Stimulated activated CD4-positive, alpha-beta T cell treated with anti-CD3 and anti-CD28 coated beads, Interleukin-1b, Interleukin-23, amount 100 ng/mL, for 48 hours (primary cell): Measurements from ENCODE around the gene SLC9A3.
"Not testable (repeated sequence)": the region's sequence is repeated elsewhere in the genome, so short reads cannot be mapped to it uniquely, and the experiment has no call there.

Experiments used
- DNase-seq: peaks from one replicate; pipeline ENCODE4 v3.0.0-alpha.2; 2020

Gene SLC9A3

DNA sequence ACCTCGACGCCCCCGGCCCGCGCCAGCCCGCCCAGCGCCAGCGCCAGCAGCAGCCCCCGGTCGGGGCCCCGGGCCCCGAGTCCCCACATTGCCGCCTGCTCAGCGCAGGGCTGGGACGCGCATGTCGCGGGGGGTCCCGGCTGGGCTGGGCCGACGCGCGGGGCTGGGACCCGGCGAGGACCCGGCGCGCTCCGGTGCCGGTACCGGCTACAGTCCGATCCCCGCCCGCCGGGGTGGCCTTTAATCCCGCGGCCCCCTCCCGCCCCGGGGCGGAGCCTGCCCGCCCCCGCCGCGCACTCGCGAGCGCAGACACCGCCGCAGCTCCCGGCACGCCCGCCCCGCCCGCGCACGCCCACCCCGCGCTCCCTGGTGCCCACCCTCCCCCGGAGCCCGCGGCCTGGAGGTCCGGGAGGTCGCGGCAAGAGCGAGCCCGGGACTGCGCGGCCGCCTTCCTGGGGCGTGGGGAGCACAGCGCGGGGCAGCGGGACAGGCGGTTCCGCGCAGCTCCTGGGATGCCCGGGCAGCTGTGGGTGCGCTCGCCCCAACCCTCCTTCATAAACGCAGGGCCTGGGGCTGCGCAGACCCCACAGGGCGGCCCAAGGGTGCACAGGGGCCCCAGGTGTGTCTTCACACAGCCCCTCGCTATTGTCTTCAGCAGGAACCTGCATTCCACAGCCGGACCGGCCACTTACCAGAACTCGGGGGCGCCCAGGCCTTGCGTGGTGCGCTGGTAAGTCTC, at the start of gene SLC9A3:
Gene SLC9A3 (minus strand): TSS at position 216 of the 739 bp plus-strand sequence.
- no peak for DNase-seq

DNA sequence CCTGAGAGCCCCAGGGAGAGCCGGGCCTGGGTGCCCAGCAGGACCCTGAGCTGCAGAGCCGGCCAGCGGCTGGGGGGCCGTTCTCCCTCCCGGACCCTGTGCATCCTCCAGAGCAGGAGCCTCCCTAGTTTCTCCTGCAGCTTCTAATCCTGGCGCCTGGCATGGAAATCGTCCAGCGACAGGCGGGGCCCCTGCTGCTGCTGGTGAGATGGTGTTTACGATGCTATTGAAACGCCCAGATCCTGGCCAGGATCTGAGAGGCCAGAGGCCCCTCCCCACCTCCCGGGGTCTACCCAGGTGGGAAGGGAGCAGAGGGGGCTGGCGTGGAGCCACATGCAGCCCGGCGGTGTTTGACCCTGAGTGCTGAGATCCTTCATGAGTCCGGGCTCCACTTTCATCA, 49.7 kb upstream of the SLC9A3 start:
- DNase-seq, result no peak

DNA sequence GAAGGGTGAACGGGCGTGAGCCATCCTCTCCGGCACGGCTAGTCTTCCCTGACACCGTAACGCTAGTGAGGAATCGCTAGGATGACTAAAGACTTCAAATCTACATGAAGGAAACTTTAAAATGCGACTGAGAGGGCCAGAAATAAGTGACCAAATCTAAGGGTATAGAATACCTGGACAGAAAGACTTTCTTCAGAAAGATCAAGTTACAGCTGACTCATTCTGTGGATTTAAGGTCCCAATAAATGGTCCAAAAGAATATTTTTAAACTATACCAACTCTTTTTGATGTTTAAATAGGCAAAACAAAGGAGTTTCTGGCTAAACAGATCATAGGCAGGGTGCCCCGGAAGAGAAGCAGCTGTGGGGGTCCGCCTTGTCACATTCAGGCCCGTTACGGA, 49.0 kb upstream of the SLC9A3 start:
- no peak for DNase-seq

DNA sequence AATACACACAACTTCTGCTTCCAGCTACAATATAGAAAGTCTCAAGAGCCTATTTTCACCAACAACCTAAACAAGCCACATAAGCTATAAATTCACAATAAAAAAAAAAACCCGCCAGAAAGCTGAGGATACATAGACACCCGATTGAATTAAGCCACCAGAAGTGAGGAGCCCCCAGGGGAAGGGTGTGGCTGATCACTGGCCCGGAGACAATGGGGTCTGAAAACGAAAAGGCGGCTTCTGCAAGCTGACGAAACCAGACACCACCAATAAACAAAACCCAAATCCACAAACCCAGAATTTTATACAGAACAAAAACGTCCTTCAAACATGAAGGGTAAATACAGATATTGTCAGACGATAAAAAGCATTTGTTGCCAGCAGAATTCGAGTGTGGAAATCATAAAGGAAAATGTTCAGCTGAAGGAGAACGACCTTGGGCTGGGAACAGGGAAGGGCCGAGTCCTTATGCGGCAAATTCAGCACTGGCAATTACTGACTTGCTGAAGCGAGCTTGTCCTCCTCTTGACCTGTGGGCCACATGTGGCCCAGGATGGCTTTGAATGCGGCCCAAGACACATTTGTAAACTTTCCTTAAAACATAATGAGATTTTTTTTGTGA, 48.3 kb upstream of the SLC9A3 start:
- DNase-seq, result no peak

DNA sequence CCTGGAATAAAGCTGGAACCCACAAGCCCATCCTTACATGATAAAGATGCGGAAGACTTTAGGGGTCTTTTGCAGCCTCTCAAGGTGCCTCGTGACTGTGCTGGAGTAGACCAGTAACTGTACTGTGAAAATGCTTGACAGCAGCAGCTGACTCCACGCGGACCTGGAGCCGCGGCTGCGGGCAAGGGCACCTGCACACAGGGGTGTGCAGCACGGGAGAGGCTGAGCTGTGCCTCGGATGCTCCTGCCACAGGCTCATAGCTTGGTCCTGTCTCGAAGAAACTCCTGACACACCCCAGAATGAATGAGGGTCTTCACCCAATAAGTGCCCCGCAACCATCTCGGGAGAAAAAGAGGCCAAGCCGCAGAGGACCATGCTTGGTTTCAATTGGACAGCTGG, 47.5 kb upstream of the SLC9A3 start:
- no peak for DNase-seq

DNA sequence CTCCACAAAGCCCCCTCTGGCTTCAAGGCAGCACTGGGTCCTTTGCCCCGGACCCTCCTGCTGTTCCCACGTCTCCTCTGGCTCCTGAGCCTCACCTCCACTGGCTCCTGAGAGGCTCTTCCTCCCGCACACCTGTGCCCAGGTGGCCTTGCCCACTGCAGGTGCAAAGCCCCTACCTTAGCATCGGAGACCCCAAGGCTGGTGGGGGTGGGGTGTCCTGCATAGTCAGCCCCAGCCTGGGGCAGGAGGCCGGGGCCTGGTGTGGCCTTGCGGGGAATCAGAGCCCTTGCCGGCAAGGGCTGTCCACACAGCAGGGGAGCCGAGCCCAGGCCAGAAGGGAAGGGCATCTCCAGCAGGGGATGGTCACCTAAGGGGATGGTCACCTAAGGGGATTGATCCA, 46.6 kb upstream of the SLC9A3 start:
- DNase-seq, result no peak

DNA sequence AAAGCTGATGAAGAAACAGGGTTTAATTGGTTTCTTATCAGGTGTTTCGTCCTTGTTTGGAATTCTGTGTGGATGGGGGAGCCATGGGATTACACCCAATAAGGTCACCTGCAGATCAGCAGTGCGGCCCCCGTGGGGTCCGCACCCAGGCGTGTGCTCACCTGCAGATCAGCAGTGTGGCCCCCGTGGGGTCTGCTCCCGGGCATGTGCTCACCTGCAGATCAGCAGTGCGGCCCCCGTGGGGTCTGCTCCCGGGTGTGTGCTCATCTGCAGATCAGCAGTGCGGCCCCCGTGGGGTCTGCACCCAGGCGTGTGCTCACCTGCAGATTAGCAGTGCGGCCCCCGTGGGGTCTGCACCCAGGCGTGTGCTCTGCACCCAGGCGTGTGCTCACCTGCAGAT, 46.2 kb upstream of the SLC9A3 start:
- no peak for DNase-seq

DNA sequence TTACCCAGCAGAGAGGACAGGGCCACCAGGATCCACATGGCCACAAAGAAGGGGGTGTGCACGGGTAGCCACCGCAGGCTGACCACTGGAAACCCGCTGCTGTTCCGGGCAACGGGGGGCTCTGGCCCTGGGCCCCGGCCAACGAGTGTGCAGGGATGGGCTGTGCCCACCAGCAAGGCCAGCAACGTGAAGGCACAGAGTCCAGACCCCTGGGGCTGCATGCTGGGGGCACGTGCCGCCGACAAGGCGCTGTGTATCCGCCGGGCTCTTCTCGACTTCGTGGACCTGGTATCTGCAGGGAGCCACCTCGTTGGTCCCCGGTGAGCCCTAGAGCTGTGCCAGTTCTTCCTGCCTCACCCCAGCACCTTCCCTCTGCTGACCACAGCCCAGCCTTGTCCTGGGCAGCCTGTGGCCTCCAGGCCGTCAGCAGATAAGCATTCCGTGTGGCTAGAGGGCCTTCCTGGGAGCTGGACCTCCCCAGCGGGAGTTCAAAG, 45.7 kb upstream of the SLC9A3 start:
- no peak for DNase-seq

DNA sequence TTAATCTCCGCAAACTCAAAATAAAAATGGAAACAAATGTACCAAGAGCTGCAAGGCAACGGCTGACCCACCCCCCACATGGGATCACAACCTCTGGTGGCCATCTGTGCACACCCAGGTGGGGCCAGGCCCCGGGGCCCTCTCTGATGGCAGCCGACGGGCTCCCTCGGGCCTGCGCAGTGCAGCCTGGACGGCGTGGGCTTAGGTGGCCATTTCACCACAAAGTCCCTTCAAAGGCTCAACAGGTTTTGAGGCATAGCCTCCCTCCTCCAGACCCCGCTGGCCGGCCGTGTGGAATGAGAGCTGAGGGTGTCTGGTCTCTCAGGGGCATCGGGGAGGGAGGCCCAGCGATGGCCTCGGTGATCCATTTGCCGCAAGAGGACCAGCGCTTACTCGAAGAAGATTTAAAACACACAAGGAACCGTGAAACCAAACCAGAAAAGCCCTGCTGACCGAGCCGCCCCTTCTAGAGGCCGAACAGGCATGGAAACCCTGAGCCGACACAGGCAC, 45.2 kb upstream of the SLC9A3 start:
- DNase-seq, result no peak

DNA sequence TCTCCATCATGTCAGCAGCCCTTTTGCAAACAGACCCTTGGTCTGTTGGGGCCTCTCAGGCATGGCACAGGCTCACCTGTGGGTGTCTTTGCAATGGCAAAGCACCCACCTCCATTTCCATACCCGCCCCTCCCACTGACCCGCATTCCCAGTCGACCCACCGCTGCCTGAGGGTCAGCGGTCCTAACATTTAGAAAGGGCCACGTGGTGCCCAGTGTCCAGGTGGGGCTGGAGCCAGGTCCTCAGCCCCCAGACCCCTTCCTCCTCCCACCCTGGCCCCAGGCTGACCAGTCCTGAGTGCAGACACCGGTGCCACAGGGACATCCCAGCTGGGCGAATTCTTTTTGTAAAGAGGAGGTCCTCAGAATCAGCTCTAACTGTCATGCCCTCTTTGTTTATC, 44.6 kb upstream of the SLC9A3 start:
- no peak for DNase-seq

DNA sequence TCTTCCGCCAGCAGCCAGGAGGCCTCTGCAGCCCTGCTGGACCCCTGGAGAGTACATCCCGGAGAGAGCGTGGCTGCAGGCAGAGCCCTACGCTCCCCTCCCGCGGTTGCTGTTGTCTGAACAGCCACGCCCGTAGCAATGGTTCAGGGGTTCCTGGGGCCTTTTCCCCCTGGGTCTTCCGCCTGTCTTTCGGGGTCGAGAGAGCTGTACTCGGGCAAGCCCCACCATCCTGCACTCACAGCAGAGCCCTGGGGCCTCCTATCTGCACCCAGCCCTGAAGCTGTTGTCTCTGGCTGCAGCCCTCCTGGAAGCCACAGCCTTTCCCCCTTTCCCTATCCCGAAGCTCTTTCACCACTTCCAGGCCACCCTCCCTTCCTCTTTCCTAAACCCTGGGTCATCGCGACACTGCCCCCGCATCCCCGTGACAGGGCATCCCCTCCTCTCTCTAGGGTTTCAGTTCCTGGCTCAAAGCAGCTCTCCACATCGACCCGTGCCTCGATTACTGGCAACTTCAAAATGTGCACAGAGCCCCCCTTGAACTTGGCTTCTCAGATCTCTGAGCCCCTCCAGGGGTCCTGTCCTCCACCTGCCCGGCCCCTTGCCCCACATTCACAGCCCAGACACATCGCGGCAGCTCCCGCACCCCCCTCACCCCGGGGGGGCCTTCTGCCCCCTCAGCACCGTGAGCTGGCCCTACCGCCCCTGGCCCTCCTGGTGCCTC, 44.0 kb upstream of the SLC9A3 start:
- no peak for DNase-seq

DNA sequence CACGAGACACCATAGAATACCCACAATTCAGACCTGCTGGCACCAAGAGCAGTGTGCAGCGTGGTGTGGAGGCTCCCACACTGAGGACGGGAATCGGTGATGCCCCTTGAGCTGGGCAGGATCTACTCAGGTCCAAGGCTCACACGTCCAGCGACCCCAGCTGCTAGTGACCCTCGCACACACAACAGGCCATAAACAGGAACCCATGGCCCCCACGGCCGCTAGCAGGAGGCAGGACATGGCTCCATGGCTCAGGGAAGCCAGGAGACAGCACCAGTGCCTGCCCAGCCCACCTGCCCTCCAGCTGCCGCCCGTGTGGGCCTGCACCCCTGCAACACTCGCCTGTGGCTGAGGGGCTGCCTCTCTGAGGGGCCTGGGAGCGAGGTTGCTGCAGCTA, 43.4 kb upstream of the SLC9A3 start:
- DNase-seq, result no peak

DNA sequence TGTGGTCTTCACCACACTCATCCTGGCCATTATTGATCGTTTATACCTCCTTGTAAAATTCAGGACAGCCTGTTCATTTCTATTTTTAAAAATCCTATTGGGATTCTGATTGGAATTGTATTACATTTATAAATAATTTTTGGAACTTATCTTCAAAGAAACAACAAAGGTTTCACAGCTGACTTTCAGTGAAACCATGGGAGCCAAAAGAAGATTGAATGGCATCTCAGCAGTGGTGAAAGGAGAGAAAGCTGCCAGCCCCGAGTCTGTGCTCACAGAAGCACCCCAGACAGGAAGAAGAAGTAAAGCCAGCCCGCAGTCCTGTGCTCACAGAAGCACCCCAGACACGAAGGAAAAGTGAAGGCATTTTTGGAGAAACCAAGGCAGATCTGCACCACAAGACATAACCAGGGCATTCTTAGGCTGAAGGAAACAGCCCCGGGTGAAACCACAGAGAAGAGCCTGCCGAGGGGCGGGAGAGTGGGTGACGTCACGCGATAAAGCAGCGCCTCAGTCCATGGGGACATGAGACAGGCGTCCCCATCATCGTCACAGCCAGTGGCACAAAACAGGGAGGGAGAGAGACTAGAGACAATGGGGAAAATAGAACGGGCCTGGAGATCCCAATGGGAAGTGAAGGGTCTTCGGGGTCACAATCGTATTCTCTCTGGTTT, 42.5 kb upstream of the SLC9A3 start:
- DNase-seq, result no peak

DNA sequence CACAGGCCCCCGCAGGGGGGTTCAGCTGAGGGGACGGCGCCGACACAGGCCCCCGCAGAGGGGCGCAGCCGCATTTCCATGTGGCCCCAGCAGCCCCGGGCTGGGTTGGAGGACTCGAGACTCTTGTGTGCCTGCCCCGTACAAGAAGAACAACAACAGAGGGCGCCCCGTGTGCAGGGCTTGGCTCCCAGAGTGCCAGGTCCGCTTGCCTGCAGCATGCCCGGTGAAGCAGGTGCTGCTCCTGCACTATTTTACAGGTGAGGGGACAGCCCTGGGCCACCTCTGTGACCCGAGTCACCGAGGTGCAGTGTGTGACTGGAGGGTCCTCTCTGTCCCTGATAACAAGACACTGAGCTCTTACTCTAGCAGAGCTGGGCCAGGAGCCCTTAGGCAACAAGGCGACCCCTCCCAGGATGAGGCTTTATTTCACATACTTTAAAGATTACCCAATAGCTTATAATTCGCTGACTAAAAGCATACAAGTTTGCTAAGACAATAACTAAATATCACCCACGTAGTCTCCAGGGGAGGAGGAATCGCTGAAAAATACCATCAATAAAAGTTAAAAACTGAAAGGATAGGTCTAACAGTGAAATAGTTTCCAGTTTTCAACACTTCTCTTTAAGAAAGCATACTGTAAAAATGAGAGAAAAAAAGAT, 41.7 kb upstream of the SLC9A3 start:
- DNase-seq, result no peak

DNA sequence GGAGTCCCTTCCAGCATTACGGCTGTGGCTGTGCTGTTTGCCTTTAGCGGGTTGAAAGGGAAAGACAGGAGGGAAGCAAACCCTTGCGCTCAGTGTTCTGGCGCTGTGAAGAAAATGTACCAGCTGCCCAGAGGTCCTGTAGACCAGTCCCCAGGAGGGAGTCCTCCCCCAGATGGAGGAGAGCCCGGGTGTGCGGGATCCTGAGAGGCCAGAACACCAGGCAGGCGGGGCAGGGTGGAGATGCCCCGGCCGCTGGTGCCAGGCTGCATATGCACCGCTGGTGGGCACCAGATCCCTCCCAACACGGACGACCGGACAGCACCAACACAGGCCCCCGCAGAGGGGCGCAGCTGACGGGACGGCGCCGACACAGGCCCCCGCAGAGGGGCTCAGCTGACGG, 37.2 kb upstream of the SLC9A3 start:
- no peak for DNase-seq

DNA sequence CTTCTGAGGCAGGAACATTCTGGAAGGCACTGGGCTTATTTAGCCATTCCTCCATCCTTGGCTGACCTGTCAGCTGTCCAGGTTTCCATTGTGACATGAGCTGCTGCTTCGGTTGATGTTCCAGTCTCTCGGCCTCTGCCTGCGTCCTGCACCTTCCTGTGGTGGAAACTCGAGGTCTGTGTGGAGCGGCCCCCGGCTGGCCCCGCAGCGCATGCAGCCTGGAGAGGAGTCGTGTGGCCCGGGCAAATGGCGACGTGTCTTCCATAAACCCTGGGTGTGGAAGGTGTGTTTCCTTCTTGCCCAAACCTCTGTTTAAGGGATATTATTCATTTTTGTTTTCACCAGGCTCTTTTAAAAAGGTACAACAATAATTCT, 36.5 kb upstream of the SLC9A3 start:
- no peak for DNase-seq

DNA sequence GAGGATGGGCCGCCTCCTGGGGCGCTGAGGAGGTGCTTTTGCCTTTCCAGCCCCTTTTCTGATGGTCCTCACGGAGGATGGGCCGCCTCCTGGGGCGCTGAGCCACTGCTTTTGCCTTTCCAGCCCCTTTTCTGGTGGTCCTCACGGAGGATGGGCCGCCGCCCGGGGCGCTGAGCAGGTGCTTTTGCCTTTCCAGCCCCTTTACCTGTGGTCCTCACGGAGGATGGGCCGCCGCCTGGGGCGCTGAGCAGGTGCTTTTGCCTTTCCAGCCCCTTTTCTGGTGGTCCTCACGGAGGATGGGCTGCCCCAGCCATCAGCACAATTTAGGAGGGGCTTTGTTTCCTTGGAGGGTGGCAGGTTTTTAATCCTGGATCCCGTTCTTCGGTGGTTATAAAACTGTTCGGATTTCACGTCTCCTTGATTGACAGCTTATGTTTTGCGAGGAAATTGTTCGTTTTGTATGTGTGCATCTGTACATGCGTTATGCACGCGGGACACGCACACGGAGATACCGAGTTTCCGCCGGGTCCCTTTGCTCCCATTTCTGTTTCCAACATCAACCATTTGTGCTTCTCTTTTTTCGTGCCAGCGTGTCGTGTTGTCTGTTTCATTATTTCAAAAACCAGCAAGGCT, 34.7 kb upstream of the SLC9A3 start:
- DNase-seq, result no peak

DNA sequence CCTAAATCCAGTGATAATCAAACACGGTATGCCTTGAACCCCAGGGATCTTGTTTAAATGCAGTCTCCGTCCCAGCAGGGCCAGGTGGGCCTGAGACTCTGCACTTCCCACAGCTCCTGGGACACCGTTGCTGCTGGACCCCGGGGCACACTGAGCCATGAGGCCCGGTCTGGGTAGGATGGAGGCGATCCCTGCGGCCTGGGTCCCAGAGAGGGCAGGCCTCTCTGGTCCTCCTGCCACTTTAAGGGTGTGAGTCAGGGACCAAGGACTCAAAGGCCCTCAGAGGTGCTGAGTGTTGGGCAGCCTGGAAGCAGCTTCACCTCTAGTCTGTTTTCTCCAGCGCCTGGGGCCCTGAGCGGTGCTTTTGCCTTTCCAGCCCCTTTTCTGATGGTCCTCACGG, 34.1 kb upstream of the SLC9A3 start:
- DNase-seq, result no peak

DNA sequence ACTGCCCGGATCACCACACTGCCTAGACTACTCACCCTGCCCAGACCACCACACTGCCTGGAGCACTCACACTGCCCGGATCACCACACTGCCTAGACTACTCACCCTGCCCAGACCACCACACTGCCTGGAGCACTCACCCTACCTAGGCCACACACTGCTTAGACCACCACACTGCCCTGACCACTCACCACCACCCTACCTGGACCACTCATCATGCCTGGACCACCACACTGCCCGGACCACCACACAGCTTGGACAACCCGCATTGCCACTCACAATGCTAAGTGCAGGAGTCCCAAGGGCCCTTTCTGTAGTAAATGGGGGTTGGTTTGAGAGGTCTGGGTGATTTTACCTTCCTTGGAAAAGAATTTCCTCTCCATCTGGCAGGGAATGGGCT, 33.7 kb upstream of the SLC9A3 start:
- not testable (repeated sequence) for DNase-seq

DNA sequence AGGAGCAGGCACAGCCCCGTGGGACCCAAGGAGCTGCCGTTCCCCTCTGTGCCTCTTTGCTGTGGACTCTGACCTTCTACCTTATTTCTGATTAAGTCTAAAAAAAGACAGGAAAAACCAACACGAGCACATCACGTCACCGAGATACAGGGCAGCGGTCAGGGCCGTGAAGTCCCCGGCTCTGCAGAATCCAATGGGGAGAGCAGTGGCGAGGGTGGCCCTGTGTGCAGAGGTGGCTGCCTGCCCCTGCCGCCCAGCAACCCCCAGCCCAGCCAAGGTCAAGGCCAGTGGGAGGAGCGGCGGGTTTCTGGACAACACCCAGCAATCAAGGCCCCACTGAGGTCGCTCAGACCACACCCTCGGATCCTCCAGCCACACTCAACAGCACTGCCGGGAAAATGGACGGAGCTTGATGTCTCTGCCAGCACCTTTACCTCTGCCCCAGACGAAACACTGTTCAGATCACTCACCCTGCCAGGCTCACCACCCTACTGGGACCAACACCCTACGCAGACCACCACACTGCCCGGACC, 32.7 kb upstream of the SLC9A3 start:
- DNase-seq, result no peak

DNA sequence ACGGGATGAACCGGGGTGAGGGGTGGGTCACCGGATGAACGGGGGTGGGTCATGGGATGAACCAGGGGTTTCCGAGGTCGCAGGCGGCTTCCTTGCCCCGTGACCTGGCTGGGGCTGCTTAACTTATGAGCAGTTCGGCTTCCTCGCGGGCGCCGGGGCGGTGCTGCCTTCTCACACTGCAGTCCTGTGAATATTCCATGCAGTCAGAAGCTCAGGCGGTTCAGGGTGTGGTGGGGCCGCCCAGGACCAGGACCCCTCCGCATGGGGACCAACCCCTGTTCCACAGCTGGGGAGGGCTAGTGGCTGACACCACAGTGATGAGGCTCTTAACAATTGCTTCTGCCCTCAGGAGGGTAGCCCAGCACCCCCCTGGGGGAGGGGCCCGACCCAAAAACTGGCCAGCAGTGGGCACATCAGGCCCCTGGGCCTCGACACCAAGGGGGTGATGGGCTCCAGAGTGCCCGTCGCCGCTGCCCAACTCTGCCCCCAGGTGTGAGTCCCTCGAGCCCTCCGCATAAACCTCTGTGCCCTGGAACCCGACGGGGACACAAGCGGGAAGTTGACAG, 30.9 kb upstream of the SLC9A3 start:
- no peak for DNase-seq
